HepG2 (cell line): Measurements from ENCODE around the gene NDUFS4. TPM values are rescaled to one million over a fixed set of nuclear protein-coding genes. Genes with fewer than 3 reads are reported as not detected.

ENCODE experiments used
- FLYWCH1 ChIP-seq: sonication (generic); formaldehyde crosslinking; IDR thresholded peaks from 2 replicates; pipeline ENCODE4 v1.8.1; 2023; ENCODE audit warnings: mild to moderate bottlenecking, missing genetic modification reagents
- GRHL1 ChIP-seq: sonication (generic); formaldehyde crosslinking; conservative IDR thresholded peaks from 2 replicates; pipeline ENCODE4 v1.8.0; 2022; ENCODE audit warnings: missing genetic modification reagents
- HNF4A ChIP-seq: sonication (generic); formaldehyde crosslinking; IDR thresholded peaks from 2 replicates; pipeline ENCODE4 v1.4.0; 2020; ENCODE audit warnings: missing genetic modification reagents
- KLF6 ChIP-seq: IDR thresholded peaks from 2 replicates; pipeline ENCODE4 v1.8.0; 2016; ENCODE audit warnings: missing biosample characterization, missing genetic modification reagents
- PHF5A ChIP-seq: IDR thresholded peaks from one replicate; pipeline ENCODE4 v1.6.1; 2018; ENCODE audit warnings: low read depth, missing genetic modification reagents; ENCODE audit not compliant: unreplicated experiment
- POLR2G ChIP-seq: fragments of 200-400 bp; formaldehyde crosslinking; IDR thresholded peaks from 2 replicates; pipeline ENCODE4 v1.6.1; 2018; ENCODE audit warnings: mild to moderate bottlenecking, low read depth, low read length, moderate library complexity
- RBAK ChIP-seq: sonication (generic); formaldehyde crosslinking; IDR thresholded peaks from 2 replicates; pipeline ENCODE4 v1.5.1; 2020; ENCODE audit warnings: mild to moderate bottlenecking, missing genetic modification reagents
- REXO4 ChIP-seq: sonication (generic); formaldehyde crosslinking; IDR thresholded peaks from 2 replicates; pipeline ENCODE4 v1.8.0; 2022; ENCODE audit warnings: missing genetic modification reagents, mild to moderate bottlenecking, borderline replicate concordance
- SOX13 ChIP-seq, 3 experiments: fragments of 450-650 bp in 1 of 3; sonication (generic) in 1 of 3; formaldehyde crosslinking in 1 of 3; IDR thresholded peaks in 2 of 3; conservative IDR thresholded peaks in 1 of 3; 2 replicates each; pipeline versions ENCODE4 v1.5.0 to v1.6.1; 2016 to 2020; ENCODE audit warnings: antibody characterized with exemption in 1 of 3, mild to moderate bottlenecking in 1 of 3, missing compliant biosample characterization in 1 of 3, missing genetic modification reagents in 1 of 3, moderate library complexity in 1 of 3
- U2AF2 ChIP-seq: fragments of 200-400 bp; formaldehyde crosslinking; IDR thresholded peaks from 2 replicates; pipeline ENCODE4 v1.6.1; 2017; ENCODE audit warnings: low read depth, mild to moderate bottlenecking, low read length
- ZNF121 ChIP-seq: sonication (generic); formaldehyde crosslinking; IDR thresholded peaks from 2 replicates; pipeline ENCODE4 v1.5.0; 2020; ENCODE audit warnings: mild to moderate bottlenecking, missing genetic modification reagents
- ZNF251 ChIP-seq: sonication (generic); formaldehyde crosslinking; IDR thresholded peaks from 2 replicates; pipeline ENCODE4 v1.9.0; 2021; ENCODE audit warnings: mild to moderate bottlenecking, missing genetic modification reagents
- ZNF263 ChIP-seq: sonication (generic); formaldehyde crosslinking; IDR thresholded peaks from 2 replicates; pipeline ENCODE4 v1.4.0; 2020; ENCODE audit warnings: missing genetic modification reagents
- ZNF34 ChIP-seq: sonication (generic); formaldehyde crosslinking; IDR thresholded peaks from 2 replicates; pipeline ENCODE4 v1.4.0; 2020; ENCODE audit warnings: mild to moderate bottlenecking, missing genetic modification reagents, borderline replicate concordance
- ZNF564 ChIP-seq: sonication (generic); formaldehyde crosslinking; IDR thresholded peaks from 2 replicates; pipeline ENCODE4 v1.8.1; 2023; ENCODE audit warnings: mild to moderate bottlenecking, missing genetic modification reagents
- ZNF883 ChIP-seq: sonication (generic); formaldehyde crosslinking; IDR thresholded peaks from 2 replicates; pipeline ENCODE4 v1.5.1; 2020; ENCODE audit warnings: mild to moderate bottlenecking, missing genetic modification reagents; ENCODE audit errors: not compliant biosample characterization
- polyA plus RNA-seq, 8 experiments: library from polyadenylated mRNA; depleted of rRNA in 3 of 8; stranded (reverse) in 7 of 8; unstranded in 1 of 8; fragments of >200 nt; fragmentation: Illumina TruSeq in 4 of 8; extraction: Trizol in 4 of 8; gene quantifications; 2 replicates each; pipeline versions ENCODE4 v1.2.1 to v1.2.3, GENCODE V29; 2011 to 2016; ENCODE audit warnings: low read depth in 4 of 8, missing spikeins in 1 of 8, mixed read lengths in 1 of 8; ENCODE audit not compliant: insufficient read depth in 1 of 8
- total RNA-seq, 5 experiments: library from RNA; depleted of rRNA; stranded (reverse); fragments of >200 nt; fragmentation: Illumina TruSeq; extraction: Trizol; gene quantifications; 2 replicates each; pipeline ENCODE4 v1.2.3, GENCODE V29; 2016; ENCODE audit warnings: low read depth in 1 of 5
- TF ChIP-seq, protein P1 (sequence below): sonication (generic); formaldehyde crosslinking; IDR thresholded peaks from one replicate; pipeline ENCODE4 v1.5.1; 2020; ENCODE audit warnings: mild to moderate bottlenecking, missing genetic modification reagents; ENCODE audit errors: not compliant biosample characterization
- TF ChIP-seq, protein P2 (sequence below), 2 experiments: fragments of 450-650 bp in 1 of 2; sonication (generic) in 1 of 2; formaldehyde crosslinking; IDR thresholded peaks; 2 replicates each; pipeline versions ENCODE4 v1.5.0 to v1.8.0; 2020 to 2022; ENCODE audit warnings: mild to moderate bottlenecking in 1 of 2, missing genetic modification reagents in 1 of 2

NDUFS4 gene
- total and polyA plus RNA-seq, 2 of the 13 experiments (the other 11 are each of a cell fraction or from before 2014, with no cell fraction given), result 121 to 126 TPM

DNA sequence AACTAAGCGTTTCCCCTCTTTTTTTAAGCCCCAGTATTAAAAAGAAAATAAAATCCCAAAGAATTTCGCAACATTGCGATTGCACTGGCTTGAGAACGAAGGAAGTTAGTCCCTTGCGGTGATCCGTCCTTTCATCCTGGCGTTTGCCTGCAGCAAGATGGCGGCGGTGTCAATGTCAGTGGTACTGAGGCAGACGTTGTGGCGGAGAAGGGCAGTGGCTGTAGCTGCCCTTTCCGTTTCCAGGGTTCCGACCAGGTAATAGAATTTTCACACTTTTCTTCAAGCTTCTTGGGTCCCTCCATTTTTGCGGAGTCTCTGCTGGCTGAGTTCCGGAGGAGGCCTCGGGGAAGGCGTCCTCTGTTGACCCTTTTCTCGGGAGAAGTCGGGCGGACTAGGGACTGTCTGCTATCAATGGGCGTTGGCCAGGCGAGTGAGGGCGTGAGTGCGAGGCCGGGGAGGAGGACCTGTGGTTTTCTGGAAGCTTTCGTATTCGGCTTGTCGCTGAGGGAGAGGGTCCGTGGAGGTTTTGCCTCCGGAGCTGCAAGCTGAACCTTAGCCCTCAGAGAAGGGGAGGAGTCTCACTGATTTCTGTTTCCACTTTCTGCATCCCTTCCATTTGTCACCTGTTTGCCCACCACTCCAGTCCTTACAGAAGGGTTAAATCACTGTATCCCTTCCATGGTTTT is at the start of gene NDUFS4 (continued):
- TF ChIP-seq GRHL1 (CRISPR knock-in tag) (no peak), POLR2G (peak; percentile 93), FLYWCH1 (CRISPR knock-in tag) (no peak), U2AF2 (no peak), REXO4 (CRISPR knock-in tag) (no peak), ZNF263 (CRISPR knock-in tag) (peak; percentile 71), HNF4A (CRISPR knock-in tag) (peak; percentile 49; the same call in 1 of the 2 replicates), SOX13 (IDR thresholded peaks at IDR 0.05) (no peak), SOX13 (CRISPR knock-in tag; conservative IDR thresholded peaks at IDR 0.05 in 1 of 2, IDR thresholded peaks at IDR 0.05 in 1 of 2) (peak in 1 of 2 experiments; percentile 57; a peak in 1 of 4 replicates), ZNF883 (CRISPR knock-in tag) (no peak), PHF5A (CRISPR knock-in tag) (peak; percentile 53), ZNF251 (CRISPR knock-in tag) (no peak), ZNF34 (0 out of 2 replicates have a peak, but pooled peaks have one; percentile 73), ZNF564 (no peak), KLF6 (peak; percentile 94; the same call in 1 of the 2 replicates), ZNF121 (CRISPR knock-in tag) (no peak), RBAK (0 out of 2 replicates have a peak, but pooled peaks have one; percentile 17)
- TF ChIP-seq, protein P1, sequence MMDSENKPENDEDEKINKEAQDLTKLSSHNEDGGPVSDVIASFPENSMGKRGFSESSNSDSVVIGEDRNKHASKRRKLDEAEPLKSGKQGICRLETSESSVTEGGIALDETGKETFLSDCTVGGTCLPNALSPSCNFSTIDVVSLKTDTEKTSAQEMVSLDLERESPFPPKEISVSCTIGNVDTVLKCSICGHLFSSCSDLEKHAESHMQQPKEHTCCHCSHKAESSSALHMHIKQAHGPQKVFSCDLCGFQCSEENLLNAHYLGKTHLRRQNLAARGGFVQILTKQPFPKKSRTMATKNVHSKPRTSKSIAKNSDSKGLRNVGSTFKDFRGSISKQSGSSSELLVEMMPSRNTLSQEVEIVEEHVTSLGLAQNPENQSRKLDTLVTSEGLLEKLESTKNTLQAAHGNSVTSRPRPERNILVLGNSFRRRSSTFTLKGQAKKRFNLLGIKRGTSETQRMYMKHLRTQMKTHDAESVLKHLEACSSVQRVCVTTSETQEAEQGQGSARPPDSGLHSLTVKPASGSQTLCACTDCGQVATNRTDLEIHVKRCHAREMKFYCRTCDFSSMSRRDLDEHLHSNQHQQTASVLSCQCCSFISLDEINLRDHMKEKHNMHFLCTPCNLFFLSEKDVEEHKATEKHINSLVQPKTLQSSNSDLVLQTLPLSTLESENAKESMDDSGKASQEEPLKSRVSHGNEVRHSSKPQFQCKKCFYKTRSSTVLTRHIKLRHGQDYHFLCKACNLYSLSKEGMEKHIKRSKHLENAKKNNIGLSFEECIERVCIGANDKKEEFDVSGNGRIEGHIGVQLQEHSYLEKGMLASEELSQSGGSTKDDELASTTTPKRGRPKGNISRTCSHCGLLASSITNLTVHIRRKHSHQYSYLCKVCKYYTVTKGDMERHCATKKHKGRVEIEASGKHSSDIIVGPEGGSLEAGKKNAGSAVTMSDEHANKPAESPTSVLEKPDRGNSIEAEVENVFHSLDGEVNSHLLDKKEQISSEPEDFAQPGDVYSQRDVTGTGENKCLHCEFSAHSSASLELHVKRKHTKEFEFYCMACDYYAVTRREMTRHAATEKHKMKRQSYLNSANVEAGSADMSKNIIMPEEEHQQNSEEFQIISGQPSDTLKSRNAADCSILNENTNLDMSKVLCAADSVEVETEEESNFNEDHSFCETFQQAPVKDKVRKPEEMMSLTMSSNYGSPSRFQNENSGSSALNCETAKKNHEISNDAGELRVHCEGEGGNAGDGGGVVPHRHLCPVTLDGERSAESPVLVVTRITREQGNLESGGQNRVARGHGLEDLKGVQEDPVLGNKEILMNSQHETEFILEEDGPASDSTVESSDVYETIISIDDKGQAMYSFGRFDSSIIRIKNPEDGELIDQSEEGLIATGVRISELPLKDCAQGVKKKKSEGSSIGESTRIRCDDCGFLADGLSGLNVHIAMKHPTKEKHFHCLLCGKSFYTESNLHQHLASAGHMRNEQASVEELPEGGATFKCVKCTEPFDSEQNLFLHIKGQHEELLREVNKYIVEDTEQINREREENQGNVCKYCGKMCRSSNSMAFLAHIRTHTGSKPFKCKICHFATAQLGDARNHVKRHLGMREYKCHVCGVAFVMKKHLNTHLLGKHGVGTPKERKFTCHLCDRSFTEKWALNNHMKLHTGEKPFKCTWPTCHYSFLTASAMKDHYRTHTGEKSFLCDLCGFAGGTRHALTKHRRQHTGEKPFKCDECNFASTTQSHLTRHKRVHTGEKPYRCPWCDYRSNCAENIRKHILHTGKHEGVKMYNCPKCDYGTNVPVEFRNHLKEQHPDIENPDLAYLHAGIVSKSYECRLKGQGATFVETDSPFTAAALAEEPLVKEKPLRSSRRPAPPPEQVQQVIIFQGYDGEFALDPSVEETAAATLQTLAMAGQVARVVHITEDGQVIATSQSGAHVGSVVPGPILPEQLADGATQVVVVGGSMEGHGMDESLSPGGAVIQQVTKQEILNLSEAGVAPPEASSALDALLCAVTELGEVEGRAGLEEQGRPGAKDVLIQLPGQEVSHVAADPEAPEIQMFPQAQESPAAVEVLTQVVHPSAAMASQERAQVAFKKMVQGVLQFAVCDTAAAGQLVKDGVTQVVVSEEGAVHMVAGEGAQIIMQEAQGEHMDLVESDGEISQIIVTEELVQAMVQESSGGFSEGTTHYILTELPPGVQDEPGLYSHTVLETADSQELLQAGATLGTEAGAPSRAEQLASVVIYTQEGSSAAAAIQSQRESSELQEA (CRISPR knock-in tag), result peak; percentile 87
- TF ChIP-seq, protein P2, sequence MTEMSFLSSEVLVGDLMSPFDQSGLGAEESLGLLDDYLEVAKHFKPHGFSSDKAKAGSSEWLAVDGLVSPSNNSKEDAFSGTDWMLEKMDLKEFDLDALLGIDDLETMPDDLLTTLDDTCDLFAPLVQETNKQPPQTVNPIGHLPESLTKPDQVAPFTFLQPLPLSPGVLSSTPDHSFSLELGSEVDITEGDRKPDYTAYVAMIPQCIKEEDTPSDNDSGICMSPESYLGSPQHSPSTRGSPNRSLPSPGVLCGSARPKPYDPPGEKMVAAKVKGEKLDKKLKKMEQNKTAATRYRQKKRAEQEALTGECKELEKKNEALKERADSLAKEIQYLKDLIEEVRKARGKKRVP (CRISPR knock-in tag; IDR thresholded peaks at IDR 0.05), result peak in 1 of 2 experiments; percentile 77; a peak in 2 of 4 replicates
